HL-60 (cell line): ENCODE results near the gene HRH1.
"Not testable (repeated sequence)": the region's sequence is repeated elsewhere in the genome, so short reads cannot be mapped to it uniquely, and the experiment has no call there.

Experiments
- DNase-seq, 2 experiments: peaks; one replicate each; pipeline ENCODE4 v3.0.0-alpha.2; 2010 to 2020; ENCODE audit warnings: low read depth in 1 of 2, low spot score in 1 of 2
- H3K27ac ChIP-seq: fragments of 250-450 bp; sonication (Bioruptor Pico); replicated peaks from 2 replicates; pipeline ENCODE4 v1.5.1; 2020; ENCODE audit warnings: mild to moderate bottlenecking, moderate library complexity
- H3K27me3 ChIP-seq: fragments of 250-450 bp; sonication (Bioruptor Pico); 2 replicates; pipeline ENCODE4 v1.5.1; 2021; ENCODE audit warnings: mild to moderate bottlenecking, moderate library complexity; ENCODE audit not compliant: insufficient read depth, poor library complexity, severe bottlenecking
- H3K4me3 ChIP-seq: replicated peaks from 2 replicates; pipeline ENCODE4 v1.5.1; 2011; ENCODE audit warnings: mild to moderate bottlenecking, control low read depth, low read length; ENCODE audit not compliant: insufficient read depth
- CTCF ChIP-seq: IDR thresholded peaks from one replicate; pipeline ENCODE4 v1.5.1; 2011; ENCODE audit warnings: low read length, control low read depth, inconsistent platforms; ENCODE audit not compliant: insufficient read depth
- GABPA ChIP-seq: IDR thresholded peaks from 2 replicates; pipeline ENCODE4 v1.6.1; 2012; ENCODE audit warnings: low read depth
- POLR2AphosphoS5 ChIP-seq: IDR thresholded peaks from 2 replicates; pipeline ENCODE4 v1.6.1; 2012; ENCODE audit warnings: low read depth
- SPI1 ChIP-seq: IDR thresholded peaks from 2 replicates; pipeline ENCODE4 v1.6.1; 2012; ENCODE audit warnings: low read depth, mild to moderate bottlenecking, borderline replicate concordance
- TF ChIP-seq, protein P1 (sequence below): IDR thresholded peaks from 2 replicates; pipeline ENCODE4 v1.6.1; 2012; ENCODE audit warnings: low read depth; ENCODE audit not compliant: insufficient replicate concordance

HRH1 gene

DNA sequence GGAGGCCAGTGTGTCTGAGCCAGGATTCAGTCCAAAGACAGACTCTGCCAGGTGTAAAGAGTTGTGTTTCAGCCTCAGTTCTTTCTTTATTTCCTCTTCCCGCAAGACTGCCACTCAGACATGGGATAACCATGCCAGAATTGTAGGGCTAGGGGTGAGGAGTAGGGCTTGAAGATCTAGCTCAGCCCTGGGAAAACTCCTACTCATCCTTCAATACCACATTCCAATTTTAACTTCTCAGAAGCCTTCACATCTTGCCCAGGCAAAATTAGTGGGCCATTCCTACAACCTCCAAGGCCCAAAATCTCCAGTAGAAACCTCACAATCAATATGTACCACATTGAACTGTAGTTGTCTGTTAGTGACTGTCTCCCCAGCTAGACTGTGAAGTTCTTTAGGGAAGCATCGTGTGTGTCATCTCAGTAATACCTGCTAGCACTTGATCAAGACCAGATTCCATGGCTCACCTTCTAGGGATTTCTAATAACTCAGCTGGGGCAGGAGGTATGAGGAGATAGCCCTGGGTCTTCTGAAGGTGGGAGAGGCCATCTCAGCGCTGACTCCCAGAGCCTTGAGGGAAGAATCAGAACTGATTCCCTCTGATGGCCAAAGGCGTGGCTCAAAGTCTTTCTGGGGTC, 19.7 kb downstream of the HRH1 start:
- DNase-seq, result no peak
- TF ChIP-seq POLR2AphosphoS5 (no peak), SPI1 (no peak), CTCF (no peak), GABPA (no peak)
- TF ChIP-seq, protein P1, sequence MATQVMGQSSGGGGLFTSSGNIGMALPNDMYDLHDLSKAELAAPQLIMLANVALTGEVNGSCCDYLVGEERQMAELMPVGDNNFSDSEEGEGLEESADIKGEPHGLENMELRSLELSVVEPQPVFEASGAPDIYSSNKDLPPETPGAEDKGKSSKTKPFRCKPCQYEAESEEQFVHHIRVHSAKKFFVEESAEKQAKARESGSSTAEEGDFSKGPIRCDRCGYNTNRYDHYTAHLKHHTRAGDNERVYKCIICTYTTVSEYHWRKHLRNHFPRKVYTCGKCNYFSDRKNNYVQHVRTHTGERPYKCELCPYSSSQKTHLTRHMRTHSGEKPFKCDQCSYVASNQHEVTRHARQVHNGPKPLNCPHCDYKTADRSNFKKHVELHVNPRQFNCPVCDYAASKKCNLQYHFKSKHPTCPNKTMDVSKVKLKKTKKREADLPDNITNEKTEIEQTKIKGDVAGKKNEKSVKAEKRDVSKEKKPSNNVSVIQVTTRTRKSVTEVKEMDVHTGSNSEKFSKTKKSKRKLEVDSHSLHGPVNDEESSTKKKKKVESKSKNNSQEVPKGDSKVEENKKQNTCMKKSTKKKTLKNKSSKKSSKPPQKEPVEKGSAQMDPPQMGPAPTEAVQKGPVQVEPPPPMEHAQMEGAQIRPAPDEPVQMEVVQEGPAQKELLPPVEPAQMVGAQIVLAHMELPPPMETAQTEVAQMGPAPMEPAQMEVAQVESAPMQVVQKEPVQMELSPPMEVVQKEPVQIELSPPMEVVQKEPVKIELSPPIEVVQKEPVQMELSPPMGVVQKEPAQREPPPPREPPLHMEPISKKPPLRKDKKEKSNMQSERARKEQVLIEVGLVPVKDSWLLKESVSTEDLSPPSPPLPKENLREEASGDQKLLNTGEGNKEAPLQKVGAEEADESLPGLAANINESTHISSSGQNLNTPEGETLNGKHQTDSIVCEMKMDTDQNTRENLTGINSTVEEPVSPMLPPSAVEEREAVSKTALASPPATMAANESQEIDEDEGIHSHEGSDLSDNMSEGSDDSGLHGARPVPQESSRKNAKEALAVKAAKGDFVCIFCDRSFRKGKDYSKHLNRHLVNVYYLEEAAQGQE, result no peak
- Histone ChIP-seq H3K27ac (no peak overlapping the region), H3K27me3 (no peaks in the 10 kb centered on the region), H3K4me3 (no peak overlapping the region)

DNA sequence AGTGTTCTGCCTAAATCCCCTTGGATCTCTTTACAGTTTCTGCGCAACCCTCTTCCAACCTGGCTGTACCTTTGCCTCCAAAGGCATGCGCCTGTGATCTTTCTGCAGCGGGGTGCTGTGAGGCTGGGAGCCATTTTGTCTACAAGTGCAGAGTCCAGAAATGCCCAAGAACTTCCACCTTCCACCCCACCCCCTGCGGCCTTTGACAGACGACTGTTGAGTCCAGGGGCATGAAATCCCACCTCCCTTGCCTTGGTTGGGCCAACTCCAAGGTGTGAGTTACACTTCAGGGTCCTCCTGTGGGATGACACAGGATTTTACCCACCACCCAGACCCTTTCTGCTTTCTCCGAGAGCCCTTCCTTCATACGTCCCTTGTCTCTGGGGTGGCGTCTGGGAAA, 24.1 kb downstream of the HRH1 start:
- no peak for DNase-seq
- H3K27ac ChIP-seq, result no peak overlapping the region
- H3K27me3 ChIP-seq, result no peaks in the 10 kb centered on the region
- H3K4me3 ChIP-seq, result no peak overlapping the region
- TF ChIP-seq POLR2AphosphoS5 (no peak), CTCF (no peak), SPI1 (no peak), GABPA (no peak)
- TF ChIP-seq, protein P1, result no peak

DNA sequence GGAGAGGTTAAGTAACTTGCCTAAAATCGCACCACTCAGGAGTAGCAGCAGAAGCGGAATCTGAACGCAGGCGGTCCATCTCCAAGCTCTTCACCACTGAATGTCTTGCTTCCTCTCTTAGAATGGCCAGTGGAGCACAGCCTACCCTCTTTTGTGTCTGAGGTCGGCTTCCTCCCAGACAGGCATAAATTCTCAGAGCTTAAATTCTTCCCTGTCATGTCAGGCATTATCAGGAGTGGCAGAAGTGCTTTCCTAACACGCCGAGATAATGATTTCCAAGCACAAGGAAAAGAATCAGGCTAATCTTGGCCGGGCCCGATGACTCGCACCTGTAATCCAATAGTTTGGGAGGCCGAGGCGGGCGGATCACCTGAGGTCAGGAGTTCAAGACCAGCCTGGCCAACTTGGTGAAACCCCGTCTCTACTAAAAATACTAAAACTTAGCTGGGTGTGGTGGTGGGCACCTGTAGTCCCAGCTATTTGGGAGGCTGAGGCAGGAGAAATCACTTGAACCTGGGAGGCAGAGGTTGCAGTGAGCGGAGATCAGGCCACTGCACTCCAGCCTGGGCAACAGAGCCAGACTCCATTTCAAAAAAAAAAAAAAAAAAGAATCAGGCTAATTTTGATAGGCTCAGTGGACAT, 30.2 kb downstream of the HRH1 start:
- H3K27me3 ChIP-seq, DNase-seq, H3K27ac ChIP-seq, H3K4me3 ChIP-seq: not testable (repeated sequence)

- no peak for TF ChIP-seq GABPA
- TF ChIP-seq SPI1, result no peak
- no peak for TF ChIP-seq POLR2AphosphoS5
- TF ChIP-seq, protein P1, result no peak
- TF ChIP-seq CTCF, result no peak
- H3K27me3 ChIP-seq, result peaks cover 5% of the 10 kb centered on the region
These were observed 30.9 kb downstream of the HRH1 start for GRCh38 chr3:11185144-11185543.

More at GRCh38 chr3:11185144-11185543, 30.9 kb downstream of the HRH1 start:
- no peak for DNase-seq
- Histone ChIP-seq H3K27ac (no peak overlapping the region), H3K4me3 (no peak overlapping the region)
